Small intestine (tissue), 7 donors: Measurements from ENCODE around the gene AKAP6. TPM values are rescaled to one million over a fixed set of nuclear protein-coding genes. Genes with fewer than 3 reads are reported as not detected.

ENCODE experiments used
- DNase-seq, 2 donors: peaks; one replicate each; pipeline versions ENCODE4 v3.0.0 to v3.0.0-alpha.2; 2013
- FAIRE-seq: peaks from 2 replicates; lab custom pipeline; 2012; peaks lifted over from hg19 to GRCh38; lab: Jason Lieb, UNC
- H3K27ac ChIP-seq, 3 donors: one replicate each; pipeline ENCODE4 v1.5.1; 2013; ENCODE audit warnings: low read length in 2 of 3, mild to moderate bottlenecking in 2 of 3, control low read depth in 1 of 3, inconsistent platforms in 1 of 3, low read depth in 1 of 3, moderate library complexity in 1 of 3
- H3K27me3 ChIP-seq, 3 donors: one replicate each; pipeline ENCODE4 v1.6.1; 2013; ENCODE audit warnings: low read length in 3 of 3, inconsistent platforms in 1 of 3; ENCODE audit not compliant: control insufficient read depth in 3 of 3, insufficient read depth in 3 of 3
- H3K36me3 ChIP-seq, 3 donors: one replicate each; pipeline ENCODE4 v1.6.1; 2013; ENCODE audit warnings: low read length in 3 of 3, inconsistent platforms in 1 of 3, low read depth in 1 of 3, mild to moderate bottlenecking in 1 of 3, moderate library complexity in 1 of 3; ENCODE audit not compliant: control insufficient read depth in 3 of 3, insufficient read depth in 2 of 3
- H3K4me1 ChIP-seq, 3 donors: one replicate each; pipeline ENCODE4 v1.6.1; 2013; ENCODE audit warnings: low read length in 2 of 3, inconsistent platforms in 1 of 3, low read depth in 1 of 3, mild to moderate bottlenecking in 1 of 3, moderate library complexity in 1 of 3; ENCODE audit not compliant: control insufficient read depth in 3 of 3, insufficient read depth in 2 of 3
- H3K4me3 ChIP-seq, 3 donors: one replicate each; pipeline ENCODE4 v1.5.1; 2013; ENCODE audit warnings: low read length in 3 of 3, control low read depth in 1 of 3, inconsistent platforms in 1 of 3, low read depth in 1 of 3, mild to moderate bottlenecking in 1 of 3, moderate library complexity in 1 of 3
- H3K9me3 ChIP-seq, 2 donors: one replicate each; pipeline ENCODE4 v1.6.1; 2013; ENCODE audit warnings: low read depth in 1 of 2, low read length in 1 of 2; ENCODE audit not compliant: control insufficient read depth in 2 of 2, insufficient read depth in 1 of 2
- WGBS, 3 donors: extraction: QIAGEN DNeasy Blood & Tissue Kit; methylation state at CpG; one replicate each; pipeline ENCODE4 v1.1.7; 2013; 5-methylcytosine and 5-hydroxymethylcytosine counted together
- polyA plus RNA-seq, 4 donors: library from polyadenylated mRNA; stranded (reverse) in 3 of 4; unstranded in 1 of 4; fragments of 200-250 nt in 3 of 4; fragments of 120-200 nt in 1 of 4; gene quantifications; one replicate each; pipeline versions ENCODE4 v1.2.1 to v1.2.3, GENCODE V29; 2013
- donor health status: healthy with polysubstance abuse.
- donor health status: control.
- donor health status: control.
- donor health status: Bipolar disorder and iron deficiency.
- donor health status: healthy.

Gene AKAP6
- polyA plus RNA-seq, 4 donors, result 0.45 to 3.6 (median 0.96) TPM

DNA sequence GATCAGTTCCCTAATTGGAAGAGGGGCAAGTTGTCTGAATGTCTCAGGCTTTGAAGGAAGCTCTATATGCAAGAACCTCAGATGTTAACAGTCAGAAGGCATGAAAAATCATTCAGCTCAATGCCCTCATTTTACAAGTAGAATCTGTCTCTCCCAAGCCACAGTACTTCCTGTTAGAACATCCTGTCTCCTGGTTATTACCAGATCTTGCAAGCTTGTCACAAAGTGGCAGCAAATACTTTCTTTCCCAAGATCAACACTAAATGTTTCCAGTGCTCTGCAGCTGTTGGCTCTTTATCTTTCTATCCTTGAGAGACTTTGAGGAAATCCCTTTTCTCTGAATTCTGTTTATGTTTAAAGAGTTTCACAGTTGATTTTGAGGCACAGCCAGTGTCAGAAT is 235.5 kb downstream of the AKAP6 start:
- Histone ChIP-seq H3K36me3 (no peaks in the 10 kb centered on the region), H3K4me1 (peaks cover 0 to 22% (median 6%) of the 10 kb centered on the region in 3 donors), H3K9me3 (no peaks in the 10 kb centered on the region), H3K4me3 (no peak overlapping the region), H3K27ac (peak overlapping the region in 2 of 3 donors; percentile 22 to 40), H3K27me3 (no peaks in the 10 kb centered on the region)
- DNase-seq (peak in 1 of 2 donors; percentile 32), FAIRE-seq (no peak)

DNA sequence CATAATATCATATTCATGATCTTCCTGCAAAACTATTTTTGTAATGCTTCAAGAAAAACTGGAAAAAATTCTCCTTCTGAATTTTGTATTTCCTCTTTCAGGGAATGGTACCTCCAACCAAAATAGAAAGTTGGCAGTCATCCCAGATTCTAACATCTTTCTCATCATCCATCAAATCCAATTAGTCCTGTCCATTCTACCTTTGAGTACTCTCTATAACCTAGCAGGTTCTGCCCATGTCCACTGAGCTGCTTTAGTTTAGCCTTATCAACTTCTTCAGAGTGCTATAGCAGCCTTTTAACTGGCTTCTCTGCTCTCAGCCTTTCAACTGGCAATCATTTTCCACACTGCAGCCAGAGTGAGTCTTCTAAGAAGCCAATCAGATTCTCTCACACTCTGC is 236.2 kb downstream of the AKAP6 start:
- no peaks in the 10 kb centered on the region for H3K27me3 ChIP-seq
- no peaks in the 10 kb centered on the region for H3K9me3 ChIP-seq
- no peaks in the 10 kb centered on the region for H3K36me3 ChIP-seq
- DNase-seq (peak in 1 of 2 donors; percentile 17), FAIRE-seq (no peak)
- H3K4me3 ChIP-seq, result no peak overlapping the region
- no peak overlapping the region for H3K27ac ChIP-seq
- peaks cover 0 to 19% (median 6%) of the 10 kb centered on the region in 3 donors for H3K4me1 ChIP-seq

DNA sequence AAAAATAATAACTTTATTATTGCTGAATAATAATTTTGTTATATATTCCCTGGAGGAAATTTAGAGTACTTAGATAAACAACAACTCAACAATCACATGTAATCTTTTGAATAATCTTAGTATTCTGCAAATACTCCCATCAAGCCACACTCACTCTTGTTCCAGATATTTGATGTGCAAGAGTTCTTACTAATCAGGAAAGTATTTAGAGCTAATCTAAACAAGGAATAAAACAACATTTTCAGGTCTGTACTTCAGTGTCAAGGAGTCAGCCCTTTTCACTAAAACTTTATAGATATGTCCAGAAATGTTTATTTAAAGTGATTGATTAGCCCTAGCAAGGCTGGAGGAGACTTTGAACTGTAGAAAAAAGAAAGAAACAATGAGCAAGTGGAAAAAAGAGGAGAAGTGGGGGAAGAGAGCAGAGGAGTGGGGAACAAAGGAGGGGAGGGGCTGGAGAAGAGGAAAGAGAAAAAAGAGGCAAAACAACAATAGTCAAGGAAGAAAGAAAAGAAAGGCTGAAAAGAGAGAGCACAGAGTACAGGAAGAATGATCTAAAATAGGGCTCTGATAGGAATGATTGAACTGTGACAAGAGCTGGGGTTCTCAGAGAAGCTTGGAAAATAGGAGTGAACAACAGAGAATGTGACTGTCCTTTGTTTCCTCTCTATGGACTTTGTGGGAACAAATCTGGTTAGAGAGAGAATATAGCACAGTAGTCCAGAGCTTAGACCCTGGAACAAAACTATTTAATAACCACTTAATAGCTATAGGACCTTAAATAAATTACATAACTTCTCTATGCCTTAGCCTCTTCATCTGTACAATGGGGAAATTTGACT is 238.7 kb downstream of the AKAP6 start:
- DNase-seq (peak in 1 of 2 donors; percentile 55), FAIRE-seq (no peak)
- H3K4me1 ChIP-seq, result peaks cover 1 to 27% (median 6%) of the 10 kb centered on the region in 3 donors
- no peaks in the 10 kb centered on the region for H3K9me3 ChIP-seq
- no peaks in the 10 kb centered on the region for H3K36me3 ChIP-seq
- H3K27ac ChIP-seq, result peak overlapping the region in 1 of 3 donors; percentile 44
- no peak overlapping the region for H3K4me3 ChIP-seq
- H3K27me3 ChIP-seq, result no peaks in the 10 kb centered on the region

- H3K36me3 ChIP-seq, result no peaks in the 10 kb centered on the region
- H3K27ac ChIP-seq, result peak overlapping the region in 1 of 3 donors; percentile 89
- 80 to 88% (median 88%) methylated on average over 2 of the region's 2 CpGs for WGBS, 3 donors
- no peaks in the 10 kb centered on the region for H3K9me3 ChIP-seq
- no peaks in the 10 kb centered on the region for H3K27me3 ChIP-seq
- FAIRE-seq (no peak), DNase-seq (no peak)
- H3K4me1 ChIP-seq, result peaks cover 0 to 24% (median 4%) of the 10 kb centered on the region in 3 donors
- H3K4me3 ChIP-seq, result no peak overlapping the region
Observed at GRCh38 chr14:32571551-32571950, 242.5 kb downstream of the AKAP6 start.

- Histone ChIP-seq H3K4me1 (peaks cover 0 to 18% (median 4%) of the 10 kb centered on the region in 3 donors), H3K4me3 (peak overlapping the region in 1 of 3 donors; percentile 16), H3K27me3 (no peaks in the 10 kb centered on the region), H3K27ac (peak overlapping the region in 2 of 3 donors; percentile 30 to 89), H3K36me3 (no peaks in the 10 kb centered on the region), H3K9me3 (no peaks in the 10 kb centered on the region)
- DNase-seq (peak; percentile 75 to 87), FAIRE-seq (peak; percentile 19)
- WGBS, 3 donors, result 29 to 56% (median 34%) methylated on average over 7 of the region's 7 CpGs
Observed at GRCh38 chr14:32571995-32572866, 243.1 kb downstream of the AKAP6 start.

GRCh38 chr14:32572867-32573150 is 243.7 kb downstream of the AKAP6 start:
- H3K27ac ChIP-seq, result peak overlapping the region in 1 of 3 donors; percentile 89
- no peaks in the 10 kb centered on the region for H3K36me3 ChIP-seq
- peak overlapping the region in 1 of 3 donors; percentile 16 for H3K4me3 ChIP-seq
- FAIRE-seq (no peak), DNase-seq (no peak)
- no peaks in the 10 kb centered on the region for H3K9me3 ChIP-seq
- peaks cover 0 to 18% (median 4%) of the 10 kb centered on the region in 3 donors for H3K4me1 ChIP-seq
- no peaks in the 10 kb centered on the region for H3K27me3 ChIP-seq

GRCh38 chr14:32574269-32574668 is 245.2 kb downstream of the AKAP6 start:
- Histone ChIP-seq H3K4me1 (peaks cover 0 to 18% (median 4%) of the 10 kb centered on the region in 3 donors), H3K36me3 (no peaks in the 10 kb centered on the region), H3K4me3 (no peak overlapping the region), H3K9me3 (no peaks in the 10 kb centered on the region), H3K27me3 (no peaks in the 10 kb centered on the region), H3K27ac (no peak overlapping the region)
- WGBS, 3 donors, result 65 to 73% (median 67%) methylated on average over 2 of the region's 2 CpGs
- DNase-seq (no peak), FAIRE-seq (no peak)

GRCh38 chr14:32576088-32576795 is 247.1 kb downstream of the AKAP6 start:
- FAIRE-seq, result peak; percentile 82

More at GRCh38 chr14:32576088-32576795, 247.1 kb downstream of the AKAP6 start:
- WGBS, 3 donors, result 19 to 21% (median 20%) methylated on average over 6 of the region's 6 CpGs
- Histone ChIP-seq H3K36me3 (no peaks in the 10 kb centered on the region), H3K4me3 (no peak overlapping the region), H3K4me1 (peaks cover 0 to 18% (median 4%) of the 10 kb centered on the region in 3 donors), H3K27me3 (no peaks in the 10 kb centered on the region), H3K27ac (no peak overlapping the region), H3K9me3 (no peaks in the 10 kb centered on the region)
- DNase-seq, result peak; percentile 60 to 69
